HCT116 (cell line): ENCODE data around the gene CPLX4. TPM values are rescaled to one million over a fixed set of nuclear protein-coding genes. Genes with fewer than 3 reads are reported as not detected.

Source experiments
- ATAC-seq: fragments of 200-7000 bp; cut with Tn5 transposase; 2 replicates; pipeline ENCODE4 v1.9.1; 2020; ENCODE audit warnings: mild to moderate bottlenecking, moderate library complexity
- BruUV-seq: library from RNA; stranded (reverse); fragments of 400-500 nt; replicated peaks from 2 replicates; lab custom pipeline; 2021; lab: Mats Ljungman, UMichigan
- CTCF ChIA-PET: fragments of 300-600 bp; sonication (Branson Sonifier 250); formaldehyde crosslinking; loops from one replicate; lab custom pipeline; 2021; ENCODE audit warnings: antibody characterized with exemption; lab: Charles Lee
- POLR2A ChIA-PET: fragments of 300-600, 350-600 bp; sonication (Branson Sonifier 250); formaldehyde crosslinking; loops from one replicate; lab custom pipeline; 2021; ENCODE audit warnings: antibody characterized with exemption; lab: Charles Lee
- RAD21 ChIA-PET, 2 experiments: fragments of 300-600 bp; sonication (Branson Sonifier 250); formaldehyde crosslinking; loops; one replicate each; lab custom pipeline; 2023; ENCODE audit warnings: low total read pairs in 2 of 2; ENCODE audit not compliant: uncharacterized antibody in 2 of 2, unreplicated experiment in 2 of 2, low non-redundant PET in 1 of 2; lab: Charles Lee
- DNase-seq: peaks from one replicate; pipeline ENCODE4 v3.0.0-alpha.2; 2010; ENCODE audit warnings: low read depth, low spot score
- H2AFZ ChIP-seq: fragments of 200-600 bp; shearing (Covaris generic), sonication (generic); 2 replicates; pipeline ENCODE4 v1.6.1; 2017; ENCODE audit warnings: low read depth, mixed run types, mixed read lengths, antibody characterized with exemption, low read length; ENCODE audit not compliant: poor library complexity, severe bottlenecking
- H3K27ac ChIP-seq: 2 replicates; pipeline ENCODE4 v1.5.1; 2012; ENCODE audit warnings: low read depth, low read length
- H3K27me3 ChIP-seq: fragments of 200-600 bp; sonication (generic); 2 replicates; pipeline ENCODE4 v1.6.1; 2016; ENCODE audit warnings: mixed run types, low read length, mixed read lengths; ENCODE audit not compliant: insufficient read depth
- H3K36me3 ChIP-seq, 2 experiments: fragments of 200-500 bp in 1 of 2; fragments of 200-600 bp in 1 of 2; sonication (Bioruptor generic) in 1 of 2; sonication (generic) in 1 of 2; 2 replicates each; pipeline versions ENCODE4 v1.5.1 to v1.6.1; 2014 to 2016; ENCODE audit warnings: low read length in 2 of 2, inconsistent platforms in 1 of 2, mixed read lengths in 1 of 2, mixed run types in 1 of 2; ENCODE audit not compliant: insufficient read depth in 2 of 2, control insufficient read depth in 1 of 2
- H3K4me1 ChIP-seq, 2 experiments: fragments of 200-600 bp in 1 of 2; sonication (generic) in 1 of 2; 2 replicates each; pipeline versions ENCODE4 v1.5.1 to v1.6.1; 2012 to 2017; ENCODE audit warnings: low read length in 2 of 2, inconsistent platforms in 1 of 2, mild to moderate bottlenecking in 1 of 2, mixed read lengths in 1 of 2, mixed run types in 1 of 2, moderate library complexity in 1 of 2; ENCODE audit not compliant: insufficient read depth in 2 of 2, control insufficient read depth in 1 of 2
- H3K4me2 ChIP-seq: fragments of 200-600 bp; sonication (generic); 2 replicates; pipeline ENCODE4 v1.6.1; 2017; ENCODE audit warnings: mixed run types, low read length, mixed read lengths
- H3K4me3 ChIP-seq, 2 experiments: fragments of 200-600 bp in 1 of 2; sonication (generic) in 1 of 2; replicated peaks in 1 of 2; 2 replicates each; pipeline ENCODE4 v1.5.1; 2011 to 2016; ENCODE audit warnings: low read length in 2 of 2, control low read depth in 1 of 2, low read depth in 1 of 2, mild to moderate bottlenecking in 1 of 2, mixed read lengths in 1 of 2, mixed run types in 1 of 2
- H3K79me2 ChIP-seq: fragments of 200-600 bp; sonication (generic); 2 replicates; pipeline ENCODE4 v1.6.1; 2017; ENCODE audit warnings: mild to moderate bottlenecking, mixed run types, low read length, moderate library complexity, mixed read lengths; ENCODE audit not compliant: insufficient read depth
- H3K9ac ChIP-seq: fragments of 200-600 bp; sonication (generic); 2 replicates; pipeline ENCODE4 v1.6.1; 2016; ENCODE audit warnings: low read length, mixed read lengths
- H3K9me2 ChIP-seq: fragments of 200-600 bp; sonication (generic), shearing (Covaris generic); 2 replicates; pipeline ENCODE4 v1.6.1; 2017; ENCODE audit warnings: mixed run types, mild to moderate bottlenecking, moderate library complexity; ENCODE audit not compliant: insufficient read depth
- H3K9me3 ChIP-seq, 2 experiments: fragments of 200-500 bp in 1 of 2; fragments of 200-600 bp in 1 of 2; sonication (Bioruptor generic) in 1 of 2; sonication (generic) in 1 of 2; 2 replicates each; pipeline ENCODE4 v1.6.1; 2014 to 2017; ENCODE audit warnings: low read length in 2 of 2, mixed read lengths in 2 of 2, inconsistent platforms in 1 of 2, low read depth in 1 of 2, mild to moderate bottlenecking in 1 of 2, mixed run types in 1 of 2, moderate library complexity in 1 of 2; ENCODE audit not compliant: control insufficient read depth in 1 of 2, insufficient read depth in 1 of 2
- H4K20me1 ChIP-seq: fragments of 200-600 bp; sonication (generic), shearing (Covaris generic); 2 replicates; pipeline ENCODE4 v1.6.1; 2017; ENCODE audit warnings: mixed run types, mild to moderate bottlenecking, moderate library complexity; ENCODE audit not compliant: insufficient read depth
- CEBPB ChIP-seq: IDR thresholded peaks from 2 replicates; pipeline ENCODE4 v1.6.1; 2012; ENCODE audit warnings: low read depth
- CTCF ChIP-seq, 3 experiments: fragments of 200-600 bp in 1 of 3; sonication (generic) in 1 of 3; IDR thresholded peaks in 2 of 3; conservative IDR thresholded peaks in 1 of 3; 2 replicates each; pipeline ENCODE4 v1.5.1; 2012 to 2017; ENCODE audit warnings: low read depth in 2 of 3, low read length in 2 of 3, antibody characterized with exemption in 1 of 3, borderline replicate concordance in 1 of 3, control low read depth in 1 of 3, mild to moderate bottlenecking in 1 of 3, mixed read lengths in 1 of 3, mixed run types in 1 of 3, moderate library complexity in 1 of 3; ENCODE audit not compliant: insufficient read depth in 1 of 3
- EGR1 ChIP-seq: IDR thresholded peaks from 2 replicates; pipeline ENCODE4 v1.6.1; 2012; ENCODE audit warnings: low read depth
- REST ChIP-seq: IDR thresholded peaks from 2 replicates; pipeline ENCODE4 v1.6.1; 2012; ENCODE audit warnings: low read depth
- SP1 ChIP-seq: IDR thresholded peaks from 2 replicates; pipeline ENCODE4 v1.6.1; 2012; ENCODE audit warnings: low read depth
- SRF ChIP-seq: IDR thresholded peaks from 2 replicates; pipeline ENCODE4 v1.6.1; 2012; ENCODE audit warnings: low read depth
- TCF7L2 ChIP-seq: IDR thresholded peaks from 2 replicates; pipeline ENCODE4 v1.7.0; 2011; ENCODE audit warnings: borderline replicate concordance, inconsistent platforms; ENCODE audit not compliant: insufficient read depth, insufficient read length; ENCODE audit errors: extremely low read depth
- YY1 ChIP-seq: IDR thresholded peaks from 2 replicates; pipeline ENCODE4 v1.6.1; 2011; ENCODE audit warnings: low read length, low read depth, moderate library complexity, mild to moderate bottlenecking; ENCODE audit not compliant: insufficient replicate concordance; ENCODE audit errors: extremely low read depth
- intact Hi-C: fragments of 100-400 bp; cut with micrococcal nuclease; formaldehyde crosslinking; loops from 2 replicates; pipeline ENCODE4 v1.10.0; 2022
- total RNA-seq: library from RNA; stranded (reverse); gene quantifications from one replicate; pipeline ENCODE4 v1.2.1, GENCODE V29; 2021; ENCODE audit not compliant: unreplicated experiment
- TF ChIP-seq, protein P1 (sequence below): IDR thresholded peaks from 2 replicates; pipeline ENCODE4 v1.6.1; 2011; ENCODE audit warnings: mild to moderate bottlenecking, low read length, moderate library complexity; ENCODE audit not compliant: insufficient replicate concordance; ENCODE audit errors: extremely low read depth
- TF ChIP-seq, protein P2 (sequence below): IDR thresholded peaks from 2 replicates; pipeline ENCODE4 v1.6.1; 2012

CPLX4 gene
- total RNA-seq, 1 experiment from 2014 or later, result not detected

- TF ChIP-seq SP1 (no peak), SRF (no peak), EGR1 (no peak)
- TF ChIP-seq, protein P1, sequence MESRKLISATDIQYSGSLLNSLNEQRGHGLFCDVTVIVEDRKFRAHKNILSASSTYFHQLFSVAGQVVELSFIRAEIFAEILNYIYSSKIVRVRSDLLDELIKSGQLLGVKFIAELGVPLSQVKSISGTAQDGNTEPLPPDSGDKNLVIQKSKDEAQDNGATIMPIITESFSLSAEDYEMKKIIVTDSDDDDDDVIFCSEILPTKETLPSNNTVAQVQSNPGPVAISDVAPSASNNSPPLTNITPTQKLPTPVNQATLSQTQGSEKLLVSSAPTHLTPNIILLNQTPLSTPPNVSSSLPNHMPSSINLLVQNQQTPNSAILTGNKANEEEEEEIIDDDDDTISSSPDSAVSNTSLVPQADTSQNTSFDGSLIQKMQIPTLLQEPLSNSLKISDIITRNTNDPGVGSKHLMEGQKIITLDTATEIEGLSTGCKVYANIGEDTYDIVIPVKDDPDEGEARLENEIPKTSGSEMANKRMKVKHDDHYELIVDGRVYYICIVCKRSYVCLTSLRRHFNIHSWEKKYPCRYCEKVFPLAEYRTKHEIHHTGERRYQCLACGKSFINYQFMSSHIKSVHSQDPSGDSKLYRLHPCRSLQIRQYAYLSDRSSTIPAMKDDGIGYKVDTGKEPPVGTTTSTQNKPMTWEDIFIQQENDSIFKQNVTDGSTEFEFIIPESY, result no peak
- ATAC-seq (no peak), DNase-seq (no peak)
- Histone ChIP-seq H3K27ac (no peak overlapping the region), H3K4me2 (no peak overlapping the region), H3K4me3 (no peak overlapping the region), H3K79me2 (no peaks in the 10 kb centered on the region), H3K9ac (no peak overlapping the region), H3K4me1 (peaks cover 0 to 7% of the 10 kb centered on the region in 2 experiments; a peak in 2 of 4 replicates), H3K36me3 (no peaks in the 10 kb centered on the region), H4K20me1 (no peaks in the 10 kb centered on the region), H3K9me2 (no peaks in the 10 kb centered on the region), H3K9me3 (no peaks in the 10 kb centered on the region), H2AFZ (no peak overlapping the region), H3K27me3 (peaks cover 9% of the 10 kb centered on the region)
- intact Hi-C loops, result no loop called here
- ChIA-PET RAD21 (no interaction called here), CTCF (interaction anchor here (1.0 to 1.5 kb wide), 3 partner anchors 18 to 136 kb away, joined by 3 to 5 read pairs (median 4); no protein-coding TSS in a partner anchor), POLR2A (no interaction called here)
- BruUV-seq, result no TSS peak
These were observed 51.5 kb downstream of the CPLX4 start for GRCh38 chr18:59266886-59267502.

DNA sequence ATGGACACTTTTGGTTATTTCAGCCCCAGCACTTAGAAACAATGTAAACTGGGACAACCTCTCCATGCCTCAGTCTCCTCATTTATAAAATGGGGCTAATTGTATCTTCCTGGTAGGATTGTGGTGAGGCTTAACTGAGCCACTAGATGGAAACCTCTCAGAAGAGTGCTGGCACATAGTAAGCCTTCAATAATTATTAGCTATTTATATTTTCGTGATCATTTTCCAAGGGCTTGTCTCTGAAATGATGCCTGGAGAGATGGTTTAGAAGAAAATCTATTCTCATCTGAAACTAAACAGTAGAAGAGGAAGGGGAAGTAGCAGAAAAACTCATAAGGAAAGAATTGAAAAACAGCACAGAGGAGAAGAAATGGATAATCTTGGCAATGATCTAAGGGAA, 52.0 kb downstream of the CPLX4 start:
- H3K79me2 ChIP-seq, result no peaks in the 10 kb centered on the region
- ChIA-PET POLR2A (no interaction called here), RAD21 (no interaction called here), CTCF (interaction anchor here (1.0 to 1.5 kb wide), 3 partner anchors 17 to 136 kb away, joined by 3 to 5 read pairs (median 4); no protein-coding TSS in a partner anchor)
- H3K27me3 ChIP-seq, result peaks cover 9% of the 10 kb centered on the region
- intact Hi-C loops, result no loop called here
- no peak overlapping the region for H3K9ac ChIP-seq
- no peaks in the 10 kb centered on the region for H4K20me1 ChIP-seq
- H3K4me2 ChIP-seq, result no peak overlapping the region
- ATAC-seq (no peak), DNase-seq (no peak)
- no peak overlapping the region for H3K27ac ChIP-seq
- H3K4me3 ChIP-seq, result no peak overlapping the region
- H3K4me1 ChIP-seq, result peaks cover 0 to 7% of the 10 kb centered on the region in 2 experiments; a peak in 2 of 4 replicates
- H3K36me3 ChIP-seq, result no peaks in the 10 kb centered on the region
- H3K9me2 ChIP-seq, result no peaks in the 10 kb centered on the region
- H2AFZ ChIP-seq, result no peak overlapping the region
- H3K9me3 ChIP-seq, result no peaks in the 10 kb centered on the region
- BruUV-seq, result no TSS peak
- TF ChIP-seq CEBPB (no peak), REST (no peak), CTCF (IDR thresholded peaks at IDR 0.05 in 2 of 3, conservative IDR thresholded peaks at IDR 0.05 in 1 of 3; ENCODE audit: borderline replicate concordance in 1 of 3, insufficient read depth in 1 of 3, low read depth in 2 of 3, low read length in 2 of 3) (no peak), YY1 (no peak), TCF7L2 (no peak)
- TF ChIP-seq, protein P2, sequence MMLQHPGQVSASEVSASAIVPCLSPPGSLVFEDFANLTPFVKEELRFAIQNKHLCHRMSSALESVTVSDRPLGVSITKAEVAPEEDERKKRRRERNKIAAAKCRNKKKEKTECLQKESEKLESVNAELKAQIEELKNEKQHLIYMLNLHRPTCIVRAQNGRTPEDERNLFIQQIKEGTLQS, result no peak
